Nephron (organoid): Measurements from ENCODE around the gene TOM1.
A peak's percentile ranks its signal among the peaks of the same experiment; 100 is the strongest.

Experiments used
- H3K27ac Mint-ChIP-seq, 3 experiments: 2 replicates each; pipeline ENCODE4 v1.8.0; 2020; ENCODE audit warnings: mixed read lengths in 3 of 3, mild to moderate bottlenecking in 2 of 3, moderate library complexity in 1 of 3
- H3K27me3 Mint-ChIP-seq: 2 replicates; pipeline ENCODE4 v1.8.0; 2021; ENCODE audit warnings: low read depth, mild to moderate bottlenecking, moderate library complexity, mixed read lengths
- H3K36me3 Mint-ChIP-seq: 2 replicates; pipeline ENCODE4 v1.8.0; 2020; ENCODE audit warnings: low read depth, mixed read lengths
- H3K4me1 Mint-ChIP-seq: 2 replicates; pipeline ENCODE4 v1.8.0; 2020; ENCODE audit warnings: mixed read lengths
- H3K4me3 Mint-ChIP-seq, 3 experiments: 2 replicates each; pipeline ENCODE4 v1.8.0; 2020; ENCODE audit warnings: mild to moderate bottlenecking in 3 of 3, mixed read lengths in 3 of 3, moderate library complexity in 2 of 3
- H3K9me3 Mint-ChIP-seq: 2 replicates; pipeline ENCODE4 v1.8.0; 2020; ENCODE audit warnings: mixed read lengths
- CTCF ChIP-seq, 3 experiments: fragments of 200-600 bp; sonication (generic); IDR thresholded peaks; one replicate each; pipeline ENCODE4 v1.5.0; 2021; ENCODE audit warnings: antibody characterized with exemption in 3 of 3; ENCODE audit not compliant: unreplicated experiment in 3 of 3

TOM1 gene

GRCh38 chr22:35313311-35314121 lies 13.8 kb downstream of the TOM1 start:
- Mint-ChIP-seq H3K4me3 (peak overlapping the region; percentile 18 to 48 (median 28)), H3K36me3 (peaks cover 5% of the 10 kb centered on the region), H3K4me1 (peaks cover 62% of the 10 kb centered on the region), H3K27ac (peak overlapping the region; percentile 70 to 96 (median 90)), H3K27me3 (no peaks in the 10 kb centered on the region), H3K9me3 (no peaks in the 10 kb centered on the region)
- TF ChIP-seq CTCF (IDR thresholded peaks at IDR 0.05; ENCODE audit: unreplicated experiment in 3 of 3) = no peak

GRCh38 chr22:35314161-35314942 lies 14.7 kb downstream of the TOM1 start:
- peak overlapping the region; percentile 70 to 96 (median 90) for H3K27ac Mint-ChIP-seq
- no peaks in the 10 kb centered on the region for H3K27me3 Mint-ChIP-seq
- peaks cover 57% of the 10 kb centered on the region for H3K4me1 Mint-ChIP-seq
- peak overlapping the region in 2 of 3 experiments; percentile 28 to 41 for H3K4me3 Mint-ChIP-seq
- no peak for TF ChIP-seq CTCF (IDR thresholded peaks at IDR 0.05; ENCODE audit: unreplicated experiment in 3 of 3)
- no peaks in the 10 kb centered on the region for H3K9me3 Mint-ChIP-seq
- H3K36me3 Mint-ChIP-seq = peaks cover 5% of the 10 kb centered on the region

GRCh38 chr22:35315141-35315854 lies 15.6 kb downstream of the TOM1 start:
- H3K9me3 Mint-ChIP-seq = no peaks in the 10 kb centered on the region

GRCh38 chr22:35315855-35316745 lies 16.4 kb downstream of the TOM1 start:
- no peak overlapping the region for H3K4me3 Mint-ChIP-seq
- H3K27me3 Mint-ChIP-seq = no peaks in the 10 kb centered on the region
- H3K4me1 Mint-ChIP-seq = peaks cover 42% of the 10 kb centered on the region
- TF ChIP-seq CTCF (IDR thresholded peaks at IDR 0.05; ENCODE audit: unreplicated experiment in 3 of 3) = no peak
- H3K36me3 Mint-ChIP-seq = peaks cover 8% of the 10 kb centered on the region
- no peaks in the 10 kb centered on the region for H3K9me3 Mint-ChIP-seq
- H3K27ac Mint-ChIP-seq = no peak overlapping the region

More at GRCh38 chr22:35315141-35315854, 15.6 kb downstream of the TOM1 start:
- no peak for TF ChIP-seq CTCF (IDR thresholded peaks at IDR 0.05; ENCODE audit: unreplicated experiment in 3 of 3)
- Mint-ChIP-seq H3K27me3 (no peaks in the 10 kb centered on the region), H3K4me3 (no peak overlapping the region), H3K36me3 (peaks cover 5% of the 10 kb centered on the region), H3K4me1 (peaks cover 50% of the 10 kb centered on the region), H3K27ac (peak overlapping the region in 1 of 3 experiments; percentile 49)

GRCh38 chr22:35316751-35317150 lies 17.1 kb downstream of the TOM1 start:
- no peak overlapping the region for H3K4me3 Mint-ChIP-seq

More at GRCh38 chr22:35316751-35317150, 17.1 kb downstream of the TOM1 start:
- no peaks in the 10 kb centered on the region for H3K27me3 Mint-ChIP-seq
- no peak overlapping the region for H3K27ac Mint-ChIP-seq
- TF ChIP-seq CTCF (IDR thresholded peaks at IDR 0.05; ENCODE audit: unreplicated experiment in 3 of 3) = no peak
- peaks cover 36% of the 10 kb centered on the region for H3K4me1 Mint-ChIP-seq
- no peaks in the 10 kb centered on the region for H3K9me3 Mint-ChIP-seq
- peaks cover 8% of the 10 kb centered on the region for H3K36me3 Mint-ChIP-seq
